Pancreas (tissue), 10 donors: Measurements from ENCODE around the gene ACO1. TPM values are rescaled to one million over a fixed set of nuclear protein-coding genes. Genes with fewer than 3 reads are reported as not detected.

Source experiments
- ATAC-seq, 4 donors: fragments of 200-7000 bp; cut with Tn5 transposase; one replicate each; pipeline versions ENCODE4 v1.8.0 to v1.9.1; 2020; ENCODE audit warnings: mild to moderate bottlenecking in 4 of 4, moderate library complexity in 4 of 4
- DNase-seq, 6 donors: peaks; one replicate each; pipeline ENCODE4 v3.0.0-alpha.2; 2020
- FAIRE-seq: peaks from 2 replicates; lab custom pipeline; 2012; peaks lifted over from hg19 to GRCh38; lab: Jason Lieb, UNC
- H3K27ac ChIP-seq, 4 donors: fragments of 200-600 bp; sonication (generic); 1 replicate in 3 of 4; 2 replicates in 1 of 4; pipeline versions ENCODE4 v1.5.0 to v1.8.0; 2020
- H3K27me3 ChIP-seq, 4 donors: fragments of 200-600 bp; one replicate each; pipeline ENCODE4 v1.8.0; 2021
- H3K36me3 ChIP-seq, 3 donors: fragments of 200-600 bp; sonication (generic) in 1 of 3; one replicate each; pipeline versions ENCODE4 v1.5.0 to v1.8.0; 2020 to 2021
- H3K4me1 ChIP-seq, 3 donors: fragments of 200-600 bp; one replicate each; pipeline ENCODE4 v1.8.0; 2021
- H3K4me3 ChIP-seq, 4 donors: fragments of 200-600 bp; sonication (generic) in 2 of 4; one replicate each; pipeline versions ENCODE4 v1.5.0 to v1.8.0; 2020 to 2021
- H3K9me3 ChIP-seq, 4 donors: fragments of 200-600 bp; one replicate each; pipeline ENCODE4 v1.8.0; 2021
- WGBS, 2 donors: extraction: QIAGEN DNeasy Blood & Tissue Kit; methylation state at CpG; one replicate each; pipeline ENCODE4 v1.1.7; 2013; 5-methylcytosine and 5-hydroxymethylcytosine counted together
- intact Hi-C, 3 donors: fragments of 100-400 bp; cut with DNase I; formaldehyde crosslinking; loops; one replicate each; pipeline versions ENCODE4 v1.11.1 to v1.14.2; 2022
- polyA plus RNA-seq, 2 donors: library from polyadenylated mRNA; stranded (reverse); fragments of 200-250 nt; gene quantifications; one replicate each; pipeline ENCODE4 v1.2.3, GENCODE V29; 2013
- total RNA-seq, 6 donors: library from RNA; stranded (reverse); fragmentation: NEBNext Ultra II Directional in 4 of 6; extraction: Animal tissue kit (Norgen Biotek cat#: 25700) in 4 of 6; gene quantifications; one replicate each; pipeline versions ENCODE4 v1.2.1 to v1.2.4, GENCODE V29; 2021 to 2023
- TF ChIP-seq, protein P1 (sequence below), 4 donors: fragments of 200-600 bp; sonication (generic) in 3 of 4; IDR thresholded peaks; one replicate each; pipeline versions ENCODE4 v1.5.0 to v1.8.0; 2021; ENCODE audit warnings: antibody characterized with exemption in 4 of 4
- donor health status: healthy with polysubstance abuse.
- donor health status: DM: no; HTN: no; CAD: no; lungs with moderate emphysema.
- donor health status: DM: no; HTN: no; CAD: no.
- donor health status: control.
- donor health status: control.
- donor health status: Bipolar disorder and iron deficiency.
- donor health status: DM: yes; HTN: yes; CAD: no.
- donor health status: DM: no; HTN: no; CAD: no.
- donor health status: DM: no; HTN: no; CAD: no.
- donor health status: DM: yes; HTN: yes; CAD: no.

ACO1 gene
- 10 to 100 TPM; 27.0 to 35.6 (median 31.2) TPM for total RNA-seq
- 10 to 100 TPM in 1 of 2 donors, 1 to 10 TPM in 1; 8.7 to 13.1 TPM for polyA plus RNA-seq

DNA sequence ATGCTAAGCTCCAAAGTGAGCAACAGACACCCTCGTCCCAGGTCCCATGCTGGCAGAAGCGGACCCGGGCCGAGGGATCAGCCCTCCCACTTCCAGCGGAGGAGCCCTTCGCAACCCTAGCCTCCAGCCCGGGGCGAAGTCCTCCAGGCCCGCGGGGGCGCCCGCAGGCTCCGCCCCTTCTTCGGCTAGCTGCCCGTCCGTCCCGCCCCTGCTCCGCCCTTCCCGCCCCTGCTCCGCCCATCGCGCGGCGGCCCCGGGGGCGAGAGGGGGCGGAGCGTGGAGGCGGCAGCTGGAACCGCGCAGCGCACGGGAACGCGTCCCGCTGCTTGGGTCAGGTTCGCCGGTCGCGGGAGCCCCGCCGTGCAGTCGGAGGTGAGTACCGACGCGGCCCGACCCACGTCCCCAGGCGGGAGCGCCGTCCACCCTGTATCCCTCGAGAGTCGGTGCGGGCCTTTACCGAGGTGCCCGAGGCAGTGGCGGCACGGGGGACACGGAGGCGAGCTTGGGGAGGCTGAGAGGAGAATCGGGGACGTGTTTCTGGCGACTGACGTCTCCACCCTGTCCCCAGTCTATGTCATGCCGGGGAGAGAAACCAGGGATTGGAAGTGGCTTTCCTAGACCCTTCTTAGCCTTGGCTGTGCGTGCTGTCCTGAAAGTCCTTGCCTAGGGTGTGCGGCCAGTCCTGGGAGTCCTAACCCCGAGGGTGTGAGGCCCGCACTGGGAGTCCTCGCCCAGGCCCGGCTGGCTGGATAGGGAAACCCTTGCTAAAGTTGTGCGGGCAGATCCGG is at the start of gene ACO1:
ACO1 (plus strand) TSS at position 280 of the 788 bp plus-strand sequence. CDS start 20,864 bp downstream, outside the sequence.
- DNase-seq (peak; percentile 89 to 97 (median 94)), ATAC-seq (peak; percentile 93 to 98 (median 96)), FAIRE-seq (no peak)
- H3K9me3 ChIP-seq: no peaks in the 10 kb centered on the region
- peak within 1 kb of the TSS; percentile 54 to 89 (median 80) for H3K4me3 ChIP-seq
- peak within 1 kb of the TSS; percentile 73 to 87 (median 85) for H3K27ac ChIP-seq
- H3K36me3 ChIP-seq: no peaks in the 10 kb centered on the region
- TF ChIP-seq, protein P1, sequence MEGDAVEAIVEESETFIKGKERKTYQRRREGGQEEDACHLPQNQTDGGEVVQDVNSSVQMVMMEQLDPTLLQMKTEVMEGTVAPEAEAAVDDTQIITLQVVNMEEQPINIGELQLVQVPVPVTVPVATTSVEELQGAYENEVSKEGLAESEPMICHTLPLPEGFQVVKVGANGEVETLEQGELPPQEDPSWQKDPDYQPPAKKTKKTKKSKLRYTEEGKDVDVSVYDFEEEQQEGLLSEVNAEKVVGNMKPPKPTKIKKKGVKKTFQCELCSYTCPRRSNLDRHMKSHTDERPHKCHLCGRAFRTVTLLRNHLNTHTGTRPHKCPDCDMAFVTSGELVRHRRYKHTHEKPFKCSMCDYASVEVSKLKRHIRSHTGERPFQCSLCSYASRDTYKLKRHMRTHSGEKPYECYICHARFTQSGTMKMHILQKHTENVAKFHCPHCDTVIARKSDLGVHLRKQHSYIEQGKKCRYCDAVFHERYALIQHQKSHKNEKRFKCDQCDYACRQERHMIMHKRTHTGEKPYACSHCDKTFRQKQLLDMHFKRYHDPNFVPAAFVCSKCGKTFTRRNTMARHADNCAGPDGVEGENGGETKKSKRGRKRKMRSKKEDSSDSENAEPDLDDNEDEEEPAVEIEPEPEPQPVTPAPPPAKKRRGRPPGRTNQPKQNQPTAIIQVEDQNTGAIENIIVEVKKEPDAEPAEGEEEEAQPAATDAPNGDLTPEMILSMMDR (IDR thresholded peaks at IDR 0.05): no peak
- H3K27me3 ChIP-seq: no peaks in the 10 kb centered on the region
- 0 to 1% methylated on average over 71 to 73 of the region's 73 CpGs for whole genome bisulfite sequencing, 2 donors
- intact Hi-C loops: loop anchor here in 1 of 3 donors (5.0 kb wide), 3 partner anchors 48 to 593 kb away; no protein-coding TSS in a partner anchor
- peaks cover 25 to 32% (median 29%) of the 10 kb centered on the region in 3 donors for H3K4me1 ChIP-seq

DNA sequence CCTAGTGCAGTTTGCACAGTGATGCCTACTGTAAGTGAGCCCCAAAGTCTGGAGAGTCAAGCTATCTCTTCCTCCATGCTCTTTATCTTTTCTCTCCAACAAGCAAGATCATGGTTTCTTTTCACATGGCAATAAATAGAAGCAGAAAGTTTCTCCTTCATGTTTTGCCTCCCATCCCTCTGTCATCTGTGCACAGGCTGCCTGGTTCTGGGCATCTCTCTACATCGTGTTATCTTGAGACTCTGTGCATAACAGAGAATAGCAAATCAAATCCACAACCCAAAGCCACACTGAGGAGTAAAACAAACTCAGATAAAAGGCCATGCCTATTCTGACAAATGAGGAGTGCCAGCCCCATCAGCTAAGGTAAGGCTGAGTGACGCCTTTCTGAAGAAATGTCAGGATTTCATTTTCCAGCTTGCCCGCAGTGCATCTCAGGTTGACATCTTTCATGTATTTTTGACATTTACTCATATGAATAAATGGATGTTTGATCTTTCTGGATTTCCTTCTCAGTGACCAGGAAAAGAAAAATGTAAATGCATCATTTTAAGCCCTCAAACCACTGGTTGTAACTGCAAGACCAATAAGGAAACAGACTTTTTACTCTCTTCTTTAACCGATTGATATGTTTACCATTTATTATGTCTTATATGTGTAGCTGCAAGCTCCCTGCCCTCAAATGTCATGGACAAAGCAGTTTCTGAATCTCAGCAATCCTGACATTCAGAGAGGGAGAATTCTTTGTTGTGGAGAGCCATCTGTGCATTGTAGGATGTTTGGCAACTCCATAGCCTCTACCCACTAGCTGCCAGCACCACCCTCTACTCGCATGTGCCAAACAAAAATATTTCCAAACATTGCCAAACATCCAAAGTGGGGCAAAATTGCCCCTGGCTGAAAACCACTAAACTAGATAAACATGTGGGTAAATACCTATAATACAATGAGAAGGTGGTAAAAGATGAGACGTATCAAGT is 49.2 kb upstream of the ACO1 start:
- H3K4me1 ChIP-seq: no peaks in the 10 kb centered on the region
- intact Hi-C loops: no loop called here
- DNase-seq: no peak
- no peak overlapping the region for H3K27ac ChIP-seq
- no peaks in the 10 kb centered on the region for H3K9me3 ChIP-seq
- TF ChIP-seq, protein P1 (IDR thresholded peaks at IDR 0.05): no peak
- H3K36me3 ChIP-seq: no peaks in the 10 kb centered on the region
- WGBS, 2 donors: 59 to 70% methylated on average over 6 of the region's 6 CpGs
- no peaks in the 10 kb centered on the region for H3K27me3 ChIP-seq
- no peak for ATAC-seq
- no peak overlapping the region for H3K4me3 ChIP-seq
- FAIRE-seq: no peak

DNA sequence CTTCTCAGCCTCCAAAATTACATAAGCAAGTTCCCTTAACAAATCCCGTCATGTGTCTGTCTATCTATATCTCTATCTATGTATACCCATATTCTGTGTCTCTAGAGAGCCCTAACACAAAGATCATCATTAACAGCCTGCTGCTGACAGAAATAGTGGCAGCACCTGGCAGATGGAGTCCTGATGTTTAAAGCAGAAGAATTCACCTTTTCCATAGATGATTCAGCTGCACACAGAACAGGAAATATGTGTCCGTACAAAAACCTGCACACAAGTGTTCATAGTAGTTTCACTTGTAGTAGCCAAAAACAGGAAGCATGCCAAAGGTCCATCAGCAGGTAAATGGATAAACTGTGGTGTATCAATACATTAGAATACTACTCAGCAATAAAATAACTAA is 45.0 kb upstream of the ACO1 start:
- no peak overlapping the region for H3K27ac ChIP-seq
- no peak for FAIRE-seq
- no peaks in the 10 kb centered on the region for H3K9me3 ChIP-seq
- no peaks in the 10 kb centered on the region for H3K27me3 ChIP-seq
- no peaks in the 10 kb centered on the region for H3K36me3 ChIP-seq
- ATAC-seq: no peak
- WGBS, 2 donors: 77 to 81% methylated on average over 2 of the region's 2 CpGs
- H3K4me3 ChIP-seq: no peak overlapping the region
- H3K4me1 ChIP-seq: no peaks in the 10 kb centered on the region
- DNase-seq: no peak
- TF ChIP-seq, protein P1 (IDR thresholded peaks at IDR 0.05): no peak
- intact Hi-C loops: no loop called here

DNA sequence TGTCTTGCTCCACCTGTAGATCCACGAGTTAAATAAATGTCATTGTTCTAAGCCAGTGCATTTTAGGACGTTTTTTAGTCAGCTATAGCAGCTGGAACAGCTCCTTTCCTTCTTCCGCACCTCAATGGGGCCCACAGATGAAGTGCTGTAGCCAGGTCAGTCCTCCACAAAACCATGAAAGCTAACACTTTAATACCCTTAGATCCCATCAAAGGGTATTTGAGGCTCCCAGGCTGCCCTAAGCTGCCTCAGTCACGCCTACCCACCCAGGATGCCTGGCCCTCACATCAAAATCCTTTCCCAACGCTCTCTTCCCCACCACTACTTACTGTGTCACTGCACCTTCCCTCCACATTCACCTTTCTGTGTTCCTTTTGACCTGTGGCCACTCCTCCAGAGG is 44.1 kb upstream of the ACO1 start:
- ATAC-seq (no peak), DNase-seq (no peak), FAIRE-seq (no peak)
- no peaks in the 10 kb centered on the region for H3K9me3 ChIP-seq
- H3K36me3 ChIP-seq: no peaks in the 10 kb centered on the region
- H3K4me1 ChIP-seq: no peaks in the 10 kb centered on the region
- WGBS, 2 donors: 39 to 50% methylated on average over 5 of the region's 5 CpGs
- H3K27ac ChIP-seq: no peak overlapping the region
- no peaks in the 10 kb centered on the region for H3K27me3 ChIP-seq
- TF ChIP-seq, protein P1 (IDR thresholded peaks at IDR 0.05): no peak
- H3K4me3 ChIP-seq: no peak overlapping the region
- intact Hi-C loops: no loop called here
